Heart left ventricle (tissue), 13 donors: ENCODE data around the gene SLC7A6.

Source experiments
- POLR2A ChIP-seq, 2 donors: fragments of 450-650 bp; IDR thresholded peaks; one replicate each; pipeline ENCODE4 v1.6.1; 2017; ENCODE audit warnings: antibody characterized with exemption in 2 of 2, mild to moderate bottlenecking in 2 of 2, moderate library complexity in 2 of 2
- TF ChIP-seq, protein P1 (sequence below), 12 donors: fragments of 200-600 bp; sonication (generic) in 4 of 12; IDR thresholded peaks; one replicate each; pipeline versions ENCODE4 v1.5.0 to v1.8.0; 2018 to 2022; ENCODE audit warnings: antibody characterized with exemption in 12 of 12, mild to moderate bottlenecking in 5 of 12
- donor health status: ischemic (EF 13 %, LVEDD 7.1; RV severe dilation, severe dysfunction).
- donor health status: DM: no; HTN: yes; CAD: no.
- donor health status: DM: no; HTN: no; CAD: no.
- donor health status: ischemic (EF 25% LVEDD 6.9; RV normal size, moderate dysfunction).
- donor health status: ischemic (EF 25% LVEDD 5.7; RV mildly dilated, moderate dysfunction).
- donor health status: ischemic (EF 35%, LVEDD 5.7; RV mildly dilated, moderate dysfunction).
- donor health status: nonischemic (EF 11% LVEDD 7.7; RV severe dilation, severe dysfunction).
- donor health status: DM: yes; HTN: yes; CAD: no.
- donor health status: PGD.
- donor health status: ischemic (EF 29% LVEDD 5.4; RV normal size, mild dysfunction).
- donor health status: nonischemic (EF 23%, LVEDD 6.1; RV moderate dilation, normal function).

- TF ChIP-seq, protein P1, sequence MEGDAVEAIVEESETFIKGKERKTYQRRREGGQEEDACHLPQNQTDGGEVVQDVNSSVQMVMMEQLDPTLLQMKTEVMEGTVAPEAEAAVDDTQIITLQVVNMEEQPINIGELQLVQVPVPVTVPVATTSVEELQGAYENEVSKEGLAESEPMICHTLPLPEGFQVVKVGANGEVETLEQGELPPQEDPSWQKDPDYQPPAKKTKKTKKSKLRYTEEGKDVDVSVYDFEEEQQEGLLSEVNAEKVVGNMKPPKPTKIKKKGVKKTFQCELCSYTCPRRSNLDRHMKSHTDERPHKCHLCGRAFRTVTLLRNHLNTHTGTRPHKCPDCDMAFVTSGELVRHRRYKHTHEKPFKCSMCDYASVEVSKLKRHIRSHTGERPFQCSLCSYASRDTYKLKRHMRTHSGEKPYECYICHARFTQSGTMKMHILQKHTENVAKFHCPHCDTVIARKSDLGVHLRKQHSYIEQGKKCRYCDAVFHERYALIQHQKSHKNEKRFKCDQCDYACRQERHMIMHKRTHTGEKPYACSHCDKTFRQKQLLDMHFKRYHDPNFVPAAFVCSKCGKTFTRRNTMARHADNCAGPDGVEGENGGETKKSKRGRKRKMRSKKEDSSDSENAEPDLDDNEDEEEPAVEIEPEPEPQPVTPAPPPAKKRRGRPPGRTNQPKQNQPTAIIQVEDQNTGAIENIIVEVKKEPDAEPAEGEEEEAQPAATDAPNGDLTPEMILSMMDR (IDR thresholded peaks at IDR 0.05) = no peak
- TF ChIP-seq POLR2A (IDR thresholded peaks at IDR 0.05) = no peak
These were observed 60.5 kb downstream of the SLC7A6 start for GRCh38 chr16:68324780-68325357.
